Renal cortex interstitium (tissue), 11 donors: ENCODE data around the gene DNAJC2. TPM values are rescaled to one million over a fixed set of nuclear protein-coding genes. Genes with fewer than 3 reads are reported as not detected.
"Not testable (repeated sequence)": the region's sequence is repeated elsewhere in the genome, so short reads cannot be mapped to it uniquely, and the experiment has no call there.

Source experiments
- DNase-seq, 11 donors: peaks; one replicate each; pipeline ENCODE4 v3.0.0-alpha.2; 2013; ENCODE audit warnings: low read depth in 9 of 11, low spot score in 4 of 11; ENCODE audit errors: extremely low read depth in 1 of 11
- polyA plus RNA-seq, 3 donors: library from polyadenylated mRNA; unstranded; fragments of 120-200 nt; gene quantifications; one replicate each; pipeline ENCODE4 v1.2.1, GENCODE V29; 2013; ENCODE audit not compliant: insufficient read length in 3 of 3

The DNAJC2 gene
- polyA plus RNA-seq, 3 donors, result 42.2 to 57.2 (median 49.6) TPM

- no peak for DNase-seq
Measured at GRCh38 chr7:103292122-103292521, 52.4 kb downstream of the DNAJC2 start.

GRCh38 chr7:103282802-103283427, 61.7 kb downstream of the DNAJC2 start:
- DNase-seq, result not testable (repeated sequence)

- not testable (repeated sequence) for DNase-seq
Measured at GRCh38 chr7:103280803-103281155, 63.8 kb downstream of the DNAJC2 start.

GRCh38 chr7:103279963-103280802, 64.4 kb downstream of the DNAJC2 start:
- DNase-seq, result peak in 7 of 11 donors; percentile 20 to 59 (median 36)

GRCh38 chr7:103279636-103279962, 65.0 kb downstream of the DNAJC2 start:
- peak in 1 of 11 donors; percentile 4 for DNase-seq

GRCh38 chr7:103278195-103278594, 66.4 kb downstream of the DNAJC2 start:
- not testable (repeated sequence) for DNase-seq

GRCh38 chr7:103274867-103275266, 69.7 kb downstream of the DNAJC2 start:
- not testable (repeated sequence) for DNase-seq

GRCh38 chr7:103273374-103273773, 71.2 kb downstream of the DNAJC2 start:
- DNase-seq, result not testable (repeated sequence)

GRCh38 chr7:103266229-103266628, 78.3 kb downstream of the DNAJC2 start:
- DNase-seq, result peak in 2 of 11 donors; percentile 0 to 1

GRCh38 chr7:103264054-103264453, 80.5 kb downstream of the DNAJC2 start:
- not testable (repeated sequence) for DNase-seq

Other genes with a start within 250 kb of the DNAJC2 start
- 10 to 100 TPM; 31.7 to 44.2 (median 41.0) TPM for gene NAPEPLD, start 195.7 kb downstream of the DNAJC2 start, polyA plus RNA-seq
- 100 to 1,000 TPM in 1 of 3 donors, 10 to 100 TPM in 2; 95.0 to 116 (median 96.8) TPM for gene PMPCB, start 47.3 kb downstream of the DNAJC2 start, polyA plus RNA-seq
- 100 to 1,000 TPM in 2 of 3 donors, 10 to 100 TPM in 1; 94.8 to 125 (median 113) TPM for gene PSMC2, start 2.9 kb upstream of the DNAJC2 start, polyA plus RNA-seq
- gene SLC26A5, start 101.4 kb upstream of the DNAJC2 start, polyA plus RNA-seq, result under 1 TPM; 0.17 to 0.65 (median 0.22) TPM